HepG2 (cell line): ENCODE results near the gene SIRT6.

ENCODE experiments used
- JUNB ChIP-seq: sonication (generic); formaldehyde crosslinking; IDR thresholded peaks from 2 replicates; pipeline ENCODE4 v1.8.0; 2022; ENCODE audit warnings: missing genetic modification reagents, mild to moderate bottlenecking, borderline replicate concordance
- POLR2G ChIP-seq: fragments of 200-400 bp; formaldehyde crosslinking; IDR thresholded peaks from 2 replicates; pipeline ENCODE4 v1.6.1; 2018; ENCODE audit warnings: mild to moderate bottlenecking, low read depth, low read length, moderate library complexity
- RAD21 ChIP-seq: fragments of 450-650 bp; formaldehyde crosslinking; IDR thresholded peaks from 2 replicates; pipeline ENCODE4 v1.5.0; 2020; ENCODE audit warnings: mild to moderate bottlenecking
- SPEN ChIP-seq: sonication (generic); formaldehyde crosslinking; IDR thresholded peaks from 2 replicates; pipeline ENCODE4 v1.5.1; 2020; ENCODE audit warnings: low read depth, mild to moderate bottlenecking, missing genetic modification reagents
- TAF1 ChIP-seq: sonication (generic); formaldehyde crosslinking; IDR thresholded peaks from 2 replicates; pipeline ENCODE4 v1.4.0; 2020; ENCODE audit warnings: missing genetic modification reagents
- U2AF2 ChIP-seq: fragments of 200-400 bp; formaldehyde crosslinking; IDR thresholded peaks from 2 replicates; pipeline ENCODE4 v1.6.1; 2017; ENCODE audit warnings: low read depth, mild to moderate bottlenecking, low read length
- ZNF121 ChIP-seq: sonication (generic); formaldehyde crosslinking; IDR thresholded peaks from 2 replicates; pipeline ENCODE4 v1.5.0; 2020; ENCODE audit warnings: mild to moderate bottlenecking, missing genetic modification reagents
- ZNF251 ChIP-seq: sonication (generic); formaldehyde crosslinking; IDR thresholded peaks from 2 replicates; pipeline ENCODE4 v1.9.0; 2021; ENCODE audit warnings: mild to moderate bottlenecking, missing genetic modification reagents
- ZSCAN21 ChIP-seq: sonication (generic); formaldehyde crosslinking; IDR thresholded peaks from 2 replicates; pipeline ENCODE4 v1.8.0; 2022; ENCODE audit warnings: mild to moderate bottlenecking, missing genetic modification reagents, moderate library complexity, borderline replicate concordance
- TF ChIP-seq, protein P1 (sequence below): sonication (generic); formaldehyde crosslinking; IDR thresholded peaks from 2 replicates; pipeline ENCODE4 v1.4.0; 2020; ENCODE audit warnings: missing genetic modification reagents
- TF ChIP-seq, protein P2 (sequence below): sonication (generic); formaldehyde crosslinking; IDR thresholded peaks from 2 replicates; pipeline ENCODE4 v1.5.0; 2020; ENCODE audit warnings: mild to moderate bottlenecking, missing genetic modification reagents, moderate library complexity

DNA sequence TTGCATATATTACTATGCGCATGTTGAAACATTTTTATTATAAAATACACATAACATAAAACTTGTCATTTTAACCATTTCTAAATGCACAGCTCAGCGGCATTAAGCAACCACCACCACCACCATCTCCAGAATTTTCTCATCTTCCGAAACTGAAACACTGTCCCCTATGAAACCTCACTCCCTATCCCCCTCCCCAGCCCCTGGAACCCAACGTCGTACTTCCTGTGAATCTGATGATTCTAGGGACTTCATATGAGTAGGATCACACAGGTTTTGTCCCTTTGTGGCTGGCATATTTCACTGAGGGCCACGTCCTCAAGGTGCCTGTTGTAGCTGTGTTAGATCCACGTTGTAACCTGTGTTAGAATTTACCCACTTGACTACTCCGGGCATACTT, 57.7 kb downstream of the SIRT6 start:
- TF ChIP-seq, protein P1, sequence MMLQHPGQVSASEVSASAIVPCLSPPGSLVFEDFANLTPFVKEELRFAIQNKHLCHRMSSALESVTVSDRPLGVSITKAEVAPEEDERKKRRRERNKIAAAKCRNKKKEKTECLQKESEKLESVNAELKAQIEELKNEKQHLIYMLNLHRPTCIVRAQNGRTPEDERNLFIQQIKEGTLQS (CRISPR knock-in tag), result no peak
- TF ChIP-seq JUNB (CRISPR knock-in tag) (no peak), U2AF2 (no peak), SPEN (no peak), RAD21 (CRISPR knock-in tag) (no peak), ZNF251 (CRISPR knock-in tag) (no peak), ZSCAN21 (CRISPR knock-in tag) (no peak), TAF1 (CRISPR knock-in tag) (no peak), POLR2G (no peak), ZNF121 (CRISPR knock-in tag) (no peak)
- TF ChIP-seq, protein P2, sequence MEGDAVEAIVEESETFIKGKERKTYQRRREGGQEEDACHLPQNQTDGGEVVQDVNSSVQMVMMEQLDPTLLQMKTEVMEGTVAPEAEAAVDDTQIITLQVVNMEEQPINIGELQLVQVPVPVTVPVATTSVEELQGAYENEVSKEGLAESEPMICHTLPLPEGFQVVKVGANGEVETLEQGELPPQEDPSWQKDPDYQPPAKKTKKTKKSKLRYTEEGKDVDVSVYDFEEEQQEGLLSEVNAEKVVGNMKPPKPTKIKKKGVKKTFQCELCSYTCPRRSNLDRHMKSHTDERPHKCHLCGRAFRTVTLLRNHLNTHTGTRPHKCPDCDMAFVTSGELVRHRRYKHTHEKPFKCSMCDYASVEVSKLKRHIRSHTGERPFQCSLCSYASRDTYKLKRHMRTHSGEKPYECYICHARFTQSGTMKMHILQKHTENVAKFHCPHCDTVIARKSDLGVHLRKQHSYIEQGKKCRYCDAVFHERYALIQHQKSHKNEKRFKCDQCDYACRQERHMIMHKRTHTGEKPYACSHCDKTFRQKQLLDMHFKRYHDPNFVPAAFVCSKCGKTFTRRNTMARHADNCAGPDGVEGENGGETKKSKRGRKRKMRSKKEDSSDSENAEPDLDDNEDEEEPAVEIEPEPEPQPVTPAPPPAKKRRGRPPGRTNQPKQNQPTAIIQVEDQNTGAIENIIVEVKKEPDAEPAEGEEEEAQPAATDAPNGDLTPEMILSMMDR (CRISPR knock-in tag), result no peak
